ENCODE data around the gene RAP1B.
"Not testable (repeated sequence)": the region's sequence is repeated elsewhere in the genome, so short reads cannot be mapped to it uniquely, and the experiment has no call there.

The RAP1B gene

DNA sequence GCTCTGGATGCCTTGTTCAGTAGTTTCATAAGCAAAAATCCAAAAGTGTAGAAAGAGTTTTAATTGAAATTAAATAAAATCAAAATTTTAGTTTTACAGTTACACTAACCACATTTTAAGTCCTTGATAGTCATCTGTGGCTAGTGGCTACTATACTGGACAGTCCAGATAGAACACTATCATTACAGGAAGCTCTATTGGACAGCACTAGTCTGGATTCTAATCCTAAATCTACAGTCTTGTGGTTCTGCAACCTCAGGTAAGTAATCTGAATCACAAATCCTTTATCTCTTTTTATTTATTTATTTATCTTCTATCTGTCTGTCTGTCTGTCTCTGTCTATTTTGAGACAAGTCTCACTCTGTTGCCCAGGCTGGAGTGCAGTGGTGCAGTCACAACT, 18.0 kb downstream of the RAP1B start:
- DNase-seq: no peak
- intact Hi-C loops (cut with DNase I): no loop called here

DNA sequence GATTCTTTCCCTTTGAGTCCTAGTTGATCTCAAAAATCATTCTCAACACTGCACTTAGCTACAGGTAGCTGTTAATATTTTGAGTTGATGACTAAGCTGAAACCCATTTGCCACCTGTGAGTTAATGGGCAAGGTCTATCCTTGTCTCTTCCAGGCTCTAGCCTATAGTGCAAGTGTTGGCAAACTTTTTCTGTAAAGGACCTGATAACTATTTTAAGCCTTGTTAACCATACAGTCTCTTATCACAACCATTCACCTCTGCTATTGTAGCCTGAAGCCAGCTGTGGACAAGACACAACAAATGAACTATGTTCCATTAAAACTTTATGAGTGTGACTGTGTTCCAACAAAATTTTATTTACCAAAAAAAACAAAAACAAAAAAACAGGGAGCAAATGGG, 19.4 kb downstream of the RAP1B start:
- intact Hi-C loops (cut with DNase I): no loop called here
- no peak for DNase-seq

DNA sequence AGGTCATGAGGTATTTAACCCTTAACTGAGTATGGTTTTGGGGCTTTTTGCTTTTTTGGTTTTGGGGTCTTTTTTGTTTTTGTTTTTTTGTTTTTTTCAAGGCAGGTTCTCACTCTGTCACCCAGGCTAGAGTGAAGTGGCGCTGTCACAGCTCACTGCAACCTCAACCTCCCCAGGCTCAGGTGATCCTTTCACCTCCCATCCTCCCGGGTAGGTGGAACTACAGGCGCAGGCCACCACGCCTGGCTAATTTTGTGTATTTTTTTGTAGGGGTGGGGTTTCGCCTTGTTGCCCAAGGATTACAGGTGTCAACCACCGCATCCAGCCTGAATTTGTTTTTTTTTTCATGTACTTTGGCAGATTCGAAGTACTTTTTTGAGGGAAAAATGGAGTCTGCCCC, 19.9 kb downstream of the RAP1B start:
- intact Hi-C loops (cut with DNase I): no loop called here
- DNase-seq: no peak

- intact Hi-C loops (cut with DNase I): no loop called here
- no peak for DNase-seq
These were observed 20.5 kb downstream of the RAP1B start for GRCh38 chr12:68631227-68631626.

GRCh38 chr12:68632486-68632885, 21.8 kb downstream of the RAP1B start:
- no peak for DNase-seq
- intact Hi-C loops (cut with DNase I): no loop called here

DNA sequence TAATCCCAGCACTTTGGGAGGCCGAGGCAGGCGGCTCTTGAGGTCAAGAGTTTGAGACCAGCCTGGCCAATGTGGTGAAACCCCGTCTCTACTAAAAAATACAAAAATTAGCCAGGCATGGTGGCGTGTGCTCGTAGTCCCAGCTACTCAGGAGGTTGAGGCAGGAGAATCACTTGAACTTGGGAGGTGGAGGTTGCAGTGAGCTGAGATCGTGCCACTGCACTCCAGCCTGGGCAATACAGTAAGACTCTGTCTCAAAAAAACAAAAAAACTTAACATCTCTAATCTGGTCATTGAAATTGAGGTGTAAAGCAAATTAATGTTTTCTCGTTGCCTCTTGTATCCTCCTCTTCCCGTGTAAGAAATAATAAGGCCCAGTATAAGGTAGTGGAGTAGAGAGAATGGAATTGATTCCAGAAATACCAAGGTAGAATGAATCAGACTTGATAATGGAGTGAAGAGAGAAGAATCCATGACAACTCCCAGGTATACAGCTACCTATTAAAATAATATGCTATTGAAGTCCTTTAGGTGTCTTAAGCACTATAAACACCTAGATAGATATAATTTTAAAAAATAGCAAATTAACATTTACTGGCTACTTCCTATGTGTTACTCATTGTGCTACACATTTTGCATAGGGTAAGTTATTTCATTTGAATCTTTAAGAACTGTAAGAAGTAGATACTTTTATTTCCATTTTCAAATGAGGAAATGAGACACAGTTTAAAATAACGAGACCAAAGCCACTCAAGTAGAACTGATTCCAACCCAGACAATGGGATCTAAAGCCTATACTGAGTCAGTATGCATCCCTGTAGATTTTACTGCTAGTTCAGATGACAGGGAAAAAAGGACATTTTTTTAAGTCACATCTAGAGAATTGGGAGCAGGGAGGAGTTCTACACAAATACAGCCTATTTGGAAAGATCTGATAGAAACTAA, 23.2 kb downstream of the RAP1B start:
- DNase-seq: no peak
- intact Hi-C loops (cut with DNase I): no loop called here

DNA sequence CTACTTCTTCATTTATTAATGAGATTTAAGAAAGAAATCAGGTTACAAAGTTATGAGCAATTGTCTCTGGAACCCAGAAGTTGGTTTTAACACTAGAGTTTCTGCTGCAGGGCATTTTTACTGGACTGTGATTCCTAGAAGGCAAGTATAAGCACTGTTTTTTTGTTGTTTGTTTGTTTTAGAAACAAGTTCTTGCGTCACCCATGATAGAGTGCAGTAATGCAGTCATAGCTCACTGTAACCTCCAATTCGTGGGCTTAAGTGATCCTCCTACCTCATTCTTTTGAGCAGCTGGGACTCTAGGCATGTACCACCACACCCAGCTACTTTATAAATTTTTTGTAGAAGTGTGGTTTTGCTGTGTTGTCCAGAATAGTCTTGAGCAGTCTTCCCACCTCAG, 25.6 kb downstream of the RAP1B start:
- DNase-seq: no peak
- intact Hi-C loops (cut with DNase I): no loop called here

DNA sequence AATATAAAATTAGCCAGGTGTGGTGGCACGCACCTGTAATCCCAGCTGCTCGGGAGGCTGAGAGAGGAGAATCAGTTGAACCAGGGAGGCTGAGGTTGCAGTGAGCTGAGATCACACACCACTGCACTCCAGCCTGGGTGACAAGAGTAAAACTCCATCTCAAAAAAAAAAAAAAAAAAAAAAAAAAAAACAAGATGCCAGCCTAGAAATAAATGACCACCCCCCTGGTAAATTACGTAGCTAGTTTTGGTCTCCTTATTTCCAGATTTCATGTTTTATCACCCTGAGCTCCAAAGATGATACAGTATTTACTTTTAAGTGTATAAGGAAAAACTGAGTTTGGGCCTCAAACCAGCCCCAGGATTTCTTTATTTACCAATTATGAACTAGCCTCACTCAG, 26.7 kb downstream of the RAP1B start:
- intact Hi-C loops (cut with DNase I); DNase-seq: not testable (repeated sequence)

DNA sequence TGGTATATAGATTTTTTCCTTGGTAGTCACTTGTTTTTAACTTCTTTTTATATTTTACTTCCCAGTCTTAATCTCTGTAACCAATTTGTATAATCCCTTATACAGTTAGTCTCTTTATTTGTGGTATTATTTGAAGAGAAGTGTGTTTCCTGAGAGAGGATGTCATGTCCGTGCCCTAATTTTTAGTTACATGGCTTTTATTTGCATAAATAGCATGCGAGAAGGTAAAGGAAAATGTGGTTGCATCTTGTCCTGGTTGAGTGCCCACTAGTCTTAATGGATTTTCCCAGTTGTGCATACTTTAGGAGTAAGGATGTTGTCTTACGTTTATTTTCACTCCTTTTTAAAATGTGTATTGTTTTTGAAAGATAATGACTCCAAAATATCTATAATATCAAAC, 27.5 kb downstream of the RAP1B start:
- DNase-seq: no peak
- intact Hi-C loops (cut with DNase I): no loop called here

GRCh38 chr12:68638721-68639395, 28.2 kb downstream of the RAP1B start:
- intact Hi-C loops (cut with DNase I): no loop called here
- DNase-seq: no peak

DNA sequence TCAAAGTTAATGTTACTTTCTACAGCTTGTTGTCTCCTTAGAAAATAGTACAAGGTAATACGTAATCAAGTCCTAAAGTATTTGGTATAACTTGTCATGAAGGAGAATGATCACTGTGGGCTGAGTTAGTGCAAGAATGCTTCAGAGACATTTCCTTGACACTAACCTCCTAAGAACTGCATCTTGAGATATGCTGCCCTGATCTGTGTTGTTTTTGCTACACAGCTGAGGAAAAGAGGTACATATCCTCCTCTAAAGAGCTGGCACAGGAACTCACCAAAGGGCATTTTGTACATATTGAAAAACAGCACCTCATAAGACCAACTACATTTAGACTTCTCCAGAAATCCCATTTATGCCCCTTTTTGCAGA, 28.7 kb downstream of the RAP1B start:
- DNase-seq: no peak
- intact Hi-C loops (cut with DNase I): no loop called here

- DNase-seq: no peak
- intact Hi-C loops (cut with DNase I): no loop called here
These were observed 30.4 kb downstream of the RAP1B start for GRCh38 chr12:68641138-68641537.

- DNase-seq: no peak
- intact Hi-C loops (cut with DNase I): no loop called here
These were observed 35.8 kb downstream of the RAP1B start for GRCh38 chr12:68646484-68646883.

GRCh38 chr12:68647507-68647906, 36.8 kb downstream of the RAP1B start:
- DNase-seq: no peak
- intact Hi-C loops (cut with DNase I): no loop called here

DNA sequence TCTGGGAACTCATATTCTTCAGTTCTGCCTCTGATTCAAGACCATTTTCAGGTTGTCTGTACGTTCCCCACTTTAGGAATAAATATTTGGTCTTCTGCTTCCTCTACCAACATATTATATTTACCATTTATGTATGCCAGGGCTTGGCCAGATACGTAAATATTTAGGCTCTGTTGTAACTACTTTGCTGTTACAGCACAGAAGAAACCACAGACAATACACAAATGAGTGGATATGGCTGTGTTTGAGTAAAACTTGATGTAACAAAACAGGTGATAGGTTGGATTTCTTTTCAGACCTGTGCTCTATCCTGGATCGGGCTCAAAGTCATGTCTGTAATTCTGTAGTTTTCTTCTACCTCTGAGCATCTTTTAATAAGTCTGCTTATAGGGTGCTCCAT, 37.5 kb downstream of the RAP1B start:
- intact Hi-C loops (cut with DNase I): no loop called here
- DNase-seq: no peak

DNA sequence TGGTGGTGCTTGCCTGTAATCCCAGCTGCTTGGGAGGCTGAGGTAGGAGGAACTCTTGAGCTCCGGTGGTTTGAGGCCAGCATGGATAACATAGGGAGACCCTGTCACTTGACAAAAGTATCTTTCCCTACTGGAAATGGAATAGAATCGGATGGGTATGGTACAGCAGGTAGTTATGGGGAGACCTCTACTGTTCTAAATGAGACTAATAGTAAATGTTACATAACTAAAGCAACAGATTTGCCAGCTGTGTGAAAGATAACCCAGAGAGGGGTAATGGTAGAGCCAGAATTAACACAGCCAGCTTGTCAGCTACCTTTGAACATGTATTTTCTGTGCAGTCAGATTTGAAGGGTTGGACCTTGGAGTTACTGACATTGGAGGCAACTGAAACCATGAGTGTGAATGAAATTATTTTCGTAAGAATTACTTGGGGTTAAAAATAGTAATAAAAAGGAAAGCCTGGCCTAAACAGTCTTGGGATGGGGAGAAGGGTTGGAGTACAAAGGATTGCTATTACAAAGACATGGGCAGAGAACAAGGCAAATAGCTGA, 54.4 kb downstream of the RAP1B start:
- intact Hi-C loops (cut with DNase I): no loop called here
- no peak for DNase-seq

GRCh38 chr12:68667291-68667690, 56.6 kb downstream of the RAP1B start:
- intact Hi-C loops (cut with DNase I): no loop called here
- no peak for DNase-seq

DNA sequence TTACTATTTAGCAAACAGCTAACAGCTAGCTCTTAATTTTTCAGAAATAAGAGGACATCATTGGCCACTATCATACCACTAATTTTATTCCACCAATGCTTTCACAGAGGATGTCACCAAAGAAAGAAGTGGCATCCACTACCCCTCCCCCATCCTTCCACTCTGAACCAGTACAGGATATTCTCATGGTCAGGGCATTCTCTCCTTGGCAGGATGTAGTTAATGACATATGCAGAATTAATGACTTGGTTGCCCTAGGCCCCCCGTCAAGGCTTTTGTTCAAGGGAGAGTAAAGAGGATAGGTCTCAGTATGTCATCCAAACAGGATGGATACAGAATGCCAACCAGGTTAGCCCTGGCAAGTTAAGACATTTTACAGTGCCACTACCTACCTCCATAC, 57.2 kb downstream of the RAP1B start:
- DNase-seq: no peak
- intact Hi-C loops (cut with DNase I): no loop called here

DNA sequence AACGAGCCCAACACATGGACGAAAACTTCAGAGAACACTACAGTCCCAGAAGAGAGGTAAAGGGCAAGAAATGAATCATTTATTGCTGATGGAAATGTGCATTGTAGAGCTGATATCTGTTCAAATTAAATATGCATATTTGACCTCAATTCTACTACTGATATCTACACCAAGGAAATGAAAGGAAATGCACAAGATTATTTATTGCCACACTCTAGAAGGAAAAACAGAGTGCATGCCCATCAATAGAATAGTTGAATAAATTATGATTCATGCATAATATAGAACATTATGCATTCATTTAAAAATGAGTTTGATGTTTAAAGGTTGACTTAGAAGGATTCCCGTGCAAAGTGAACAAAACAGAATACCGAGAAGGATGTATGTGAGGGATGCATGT, 60.5 kb downstream of the RAP1B start:
- intact Hi-C loops (cut with DNase I): no loop called here
- no peak for DNase-seq

GRCh38 chr12:68673788-68674187, 63.1 kb downstream of the RAP1B start:
- intact Hi-C loops (cut with DNase I): no loop called here
- DNase-seq: no peak

- no peak for DNase-seq
- intact Hi-C loops (cut with DNase I): no loop called here
These were observed 63.7 kb downstream of the RAP1B start for GRCh38 chr12:68674376-68674775.
